Keratinocyte (primary cell): ENCODE results near the gene SRPK2.

Experiments used
- CTCF ChIP-seq, 3 experiments: IDR thresholded peaks in 1 of 3; conservative IDR thresholded peaks in 1 of 3; optimal IDR thresholded peaks in 1 of 3; 2 replicates in 2 of 3; 3 replicates in 1 of 3; pipeline versions ENCODE3 to v1.5.1; 2011; ENCODE audit warnings: low read length in 3 of 3, mild to moderate bottlenecking in 3 of 3, moderate library complexity in 2 of 3, control low read depth in 1 of 3, inconsistent platforms in 1 of 3; ENCODE audit not compliant: insufficient read depth in 2 of 3; ENCODE audit errors: extremely low read depth in 1 of 3
- EZH2 ChIP-seq: IDR thresholded peaks from one replicate; pipeline ENCODE4 v1.6.1; 2012; ENCODE audit warnings: inconsistent platforms, mild to moderate bottlenecking, low read length, moderate library complexity

- TF ChIP-seq CTCF (optimal IDR thresholded peaks at IDR 0.05 in 1 of 3, IDR thresholded peaks at IDR 0.05 in 1 of 3, conservative IDR thresholded peaks at IDR 0.05 in 1 of 3; ENCODE audit: extremely low read depth in 1 of 3, insufficient read depth in 2 of 3, low read length in 3 of 3): peak in 1 of 3 experiments; percentile 9
- no peak for TF ChIP-seq EZH2
Measured at GRCh38 chr7:105228555-105228954, 160.2 kb downstream of the SRPK2 start.
